SK-N-SH treated with all-trans-retinoic acid at 6 μM for 48 hours (cell line): Measurements from ENCODE around the gene SIX5.
A peak's percentile ranks its signal among the peaks of the same experiment; 100 is the strongest.
"Not testable (repeated sequence)": the region's sequence is repeated elsewhere in the genome, so short reads cannot be mapped to it uniquely, and the experiment has no call there.

Experiments used
- ATAC-seq: fragments of 200-7000 bp; cut with Tn5 transposase; 3 replicates; pipeline ENCODE4 v1.9.1; 2020; ENCODE audit warnings: mild to moderate bottlenecking, moderate library complexity
- BACH2 ChIP-seq: fragments of 250-450 bp; sonication (Bioruptor Pico); IDR thresholded peaks from 2 replicates; pipeline ENCODE4 v1.9.0; 2021; ENCODE audit warnings: mild to moderate bottlenecking, borderline replicate concordance
- CSRNP3 ChIP-seq: fragments of 250-450 bp; sonication (Bioruptor Pico); IDR thresholded peaks from 2 replicates; pipeline ENCODE4 v1.5.1; 2021; ENCODE audit warnings: mild to moderate bottlenecking, moderate library complexity
- ESRRG ChIP-seq: fragments of 250-450 bp; sonication (Bioruptor Pico); IDR thresholded peaks from 2 replicates; pipeline ENCODE4 v1.6.1; 2021; ENCODE audit warnings: mild to moderate bottlenecking
- GLIS3 ChIP-seq: fragments of 250-450 bp; sonication (Bioruptor Pico); IDR thresholded peaks from 2 replicates; pipeline ENCODE4 v1.5.0; 2020; ENCODE audit warnings: mild to moderate bottlenecking, moderate library complexity
- ISL1 ChIP-seq: fragments of 250-450 bp; sonication (Bioruptor Pico); IDR thresholded peaks from 2 replicates; pipeline ENCODE4 v2.1.2; 2022; ENCODE audit warnings: mild to moderate bottlenecking, moderate library complexity
- OSR1 ChIP-seq: fragments of 250-450 bp; sonication (Bioruptor Pico); IDR thresholded peaks from 2 replicates; pipeline ENCODE4 v1.8.0; 2022; ENCODE audit warnings: moderate library complexity, mild to moderate bottlenecking, inconsistent platforms
- RARB ChIP-seq: fragments of 250-450 bp; sonication (Bioruptor Pico); IDR thresholded peaks from 2 replicates; pipeline ENCODE4 v1.8.0; 2021; ENCODE audit warnings: mild to moderate bottlenecking, moderate library complexity
- SNAI2 ChIP-seq: fragments of 250-450 bp; sonication (Bioruptor Pico); IDR thresholded peaks from 2 replicates; pipeline ENCODE4 v1.5.0; 2020; ENCODE audit warnings: mild to moderate bottlenecking, moderate library complexity
- TCF4 ChIP-seq: fragments of 250-450 bp; sonication (Bioruptor Pico); IDR thresholded peaks from 2 replicates; pipeline ENCODE4 v1.8.0; 2021; ENCODE audit warnings: mild to moderate bottlenecking, moderate library complexity, borderline replicate concordance
- TOX ChIP-seq: fragments of 250-450 bp; sonication (Bioruptor Pico); IDR thresholded peaks from 2 replicates; pipeline ENCODE4 v1.8.0; 2021; ENCODE audit warnings: mild to moderate bottlenecking, moderate library complexity, borderline replicate concordance
- TSHZ2 ChIP-seq: fragments of 250-450 bp; sonication (Bioruptor Pico); IDR thresholded peaks from 2 replicates; pipeline ENCODE4 v1.5.0; 2020; ENCODE audit warnings: mild to moderate bottlenecking, moderate library complexity
- ZC3H10 ChIP-seq: fragments of 250-450 bp; sonication (Bioruptor Pico); IDR thresholded peaks from 2 replicates; pipeline ENCODE4 v1.5.1; 2021; ENCODE audit warnings: mild to moderate bottlenecking, moderate library complexity
- ZFP3 ChIP-seq: fragments of 250-450 bp; sonication (Bioruptor Pico); IDR thresholded peaks from 2 replicates; pipeline ENCODE4 v1.5.0; 2020; ENCODE audit warnings: mild to moderate bottlenecking, moderate library complexity
- ZNF565 ChIP-seq: fragments of 450-650 bp; formaldehyde crosslinking; conservative IDR thresholded peaks from 2 replicates; pipeline ENCODE4 v1.5.0; 2020; ENCODE audit warnings: low read depth, mild to moderate bottlenecking, moderate library complexity
- ZNF70 ChIP-seq: fragments of 450-650 bp; formaldehyde crosslinking; IDR thresholded peaks from 2 replicates; pipeline ENCODE4 v1.5.0; 2020; ENCODE audit warnings: mild to moderate bottlenecking, moderate library complexity
- ZNF8 ChIP-seq: fragments of 450-650 bp; formaldehyde crosslinking; IDR thresholded peaks from 2 replicates; pipeline ENCODE4 v1.5.0; 2020; ENCODE audit warnings: mild to moderate bottlenecking, moderate library complexity

SIX5 gene

GRCh38 chr19:45733160-45733810, 35.8 kb downstream of the SIX5 start, which contains the start of gene MEIOSIN:
Gene MEIOSIN (plus strand): TSS chr19:45733439. CDS start chr19:45735377, 1,938 bp downstream.
- no peak for ATAC-seq
- TF ChIP-seq BACH2 (no peak), SNAI2 (CRISPR knock-in tag) (no peak)

GRCh38 chr19:45730368-45731288, 38.4 kb downstream of the SIX5 start, which contains the start of gene FBXO46:
Gene FBXO46 (minus strand): TSS chr19:45730896. CDS start chr19:45713495, 17,401 bp downstream.
- ATAC-seq = peak; percentile 99
- TF ChIP-seq RARB = no peak

GRCh38 chr19:45729800-45730290, 39.2 kb downstream of the SIX5 start:
- no peak for TF ChIP-seq SNAI2 (CRISPR knock-in tag)
- no peak for TF ChIP-seq BACH2
- no peak for TF ChIP-seq ZNF8 (CRISPR knock-in tag)
- no peak for TF ChIP-seq ESRRG (CRISPR knock-in tag)
- TF ChIP-seq ZNF565 (CRISPR knock-in tag) = no peak
- no peak for TF ChIP-seq ZNF70 (CRISPR knock-in tag)
- no peak for TF ChIP-seq GLIS3 (CRISPR knock-in tag)
- no peak for TF ChIP-seq CSRNP3
- no peak for TF ChIP-seq ZFP3
- no peak for TF ChIP-seq ZC3H10 (CRISPR knock-in tag)
- no peak for TF ChIP-seq TOX (CRISPR knock-in tag)
- ATAC-seq = peak; percentile 18; the same call in 2 of the 3 replicates

- not testable (repeated sequence) for ATAC-seq
Observed at GRCh38 chr19:45728683-45729082, 40.4 kb downstream of the SIX5 start.

- ATAC-seq = not testable (repeated sequence)
Observed at GRCh38 chr19:45720065-45720464, 49.0 kb downstream of the SIX5 start.

GRCh38 chr19:45717983-45718650, 50.9 kb downstream of the SIX5 start:
- no peak for ATAC-seq
- TF ChIP-seq OSR1 (CRISPR knock-in tag) (no peak), ISL1 (no peak), GLIS3 (CRISPR knock-in tag) (no peak), TSHZ2 (CRISPR knock-in tag) (no peak), TOX (CRISPR knock-in tag) (no peak), ZNF8 (CRISPR knock-in tag) (no peak), TCF4 (CRISPR knock-in tag) (no peak), RARB (no peak), ESRRG (CRISPR knock-in tag) (no peak)
